CD4-positive, alpha-beta T cell treated with Interleukin-6 for 4 hours (primary cell): ENCODE results near the gene CAMK2D.
A peak's percentile ranks its signal among the peaks of the same experiment; 100 is the strongest.
"Not testable (repeated sequence)": the region's sequence is repeated elsewhere in the genome, so short reads cannot be mapped to it uniquely, and the experiment has no call there.

ENCODE experiments used
- DNase-seq: peaks from one replicate; pipeline ENCODE4 v3.0.0-alpha.2; 2020; ENCODE audit warnings: mixed read lengths

CAMK2D gene

DNA sequence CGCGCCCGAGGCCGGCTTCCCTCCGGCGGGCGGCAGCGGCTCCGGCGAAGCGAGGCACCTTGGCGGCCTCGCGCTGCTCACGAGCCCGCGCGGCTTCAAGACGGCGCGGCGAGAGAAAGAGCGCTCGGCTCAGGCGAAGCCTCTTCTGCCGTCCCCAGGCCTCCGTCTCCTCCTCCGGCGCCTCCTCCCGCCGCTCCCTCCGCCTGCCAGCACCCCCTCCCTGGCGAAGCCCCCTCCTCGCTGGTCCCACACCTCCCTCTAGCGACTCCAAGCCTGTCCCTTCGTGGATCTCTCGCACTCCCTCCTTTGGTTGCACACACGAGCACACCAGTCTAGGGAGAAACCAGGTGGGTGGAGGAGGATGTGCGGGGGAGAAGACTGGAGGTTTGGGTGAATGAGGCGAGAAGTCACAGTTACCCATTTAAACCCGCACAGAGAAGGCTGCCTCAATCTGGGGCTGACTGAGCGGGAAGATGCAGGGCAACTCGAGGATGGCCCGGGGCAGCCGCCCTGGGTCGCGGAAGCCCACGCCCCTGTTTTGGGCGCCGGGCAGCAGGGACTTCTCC is at the start of gene CAMK2D:
TSS of gene CAMK2D (minus strand) at position 119 of the 566 bp plus-strand sequence. CDS start 670 bp downstream, outside the sequence.
- DNase-seq, result peak; percentile 83

- DNase-seq, result no peak
These were observed 49.4 kb upstream of the CAMK2D start for GRCh38 chr4:113810906-113811305.

GRCh38 chr4:113809311-113809710 is 47.8 kb upstream of the CAMK2D start:
- no peak for DNase-seq

- DNase-seq, result no peak
These were observed 45.3 kb upstream of the CAMK2D start for GRCh38 chr4:113806850-113807249.

GRCh38 chr4:113801882-113802281 is 40.3 kb upstream of the CAMK2D start:
- DNase-seq, result no peak

DNA sequence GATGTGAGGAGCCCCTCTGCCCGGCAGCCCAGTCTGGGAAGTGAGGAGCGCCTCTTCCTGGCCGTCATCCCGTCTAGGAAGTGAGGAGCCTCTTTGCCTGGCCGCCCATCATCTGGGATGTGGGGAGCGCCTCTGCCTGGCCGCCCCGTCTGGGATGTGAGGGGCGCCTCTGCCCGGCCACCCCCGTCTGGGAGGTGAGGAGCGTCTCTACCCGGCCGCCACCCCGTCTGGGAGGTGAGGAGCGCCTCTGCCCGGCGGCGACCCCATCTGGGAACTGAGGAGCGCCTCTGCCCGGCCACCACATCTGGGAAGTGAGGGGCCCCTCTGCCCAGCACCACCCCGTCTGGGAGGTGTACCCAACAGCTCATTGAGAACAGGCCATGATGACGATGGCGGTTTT is 34.8 kb upstream of the CAMK2D start:
- not testable (repeated sequence) for DNase-seq

GRCh38 chr4:113790478-113790877 is 28.9 kb upstream of the CAMK2D start:
- no peak for DNase-seq

GRCh38 chr4:113788888-113789287 is 27.4 kb upstream of the CAMK2D start:
- no peak for DNase-seq

DNA sequence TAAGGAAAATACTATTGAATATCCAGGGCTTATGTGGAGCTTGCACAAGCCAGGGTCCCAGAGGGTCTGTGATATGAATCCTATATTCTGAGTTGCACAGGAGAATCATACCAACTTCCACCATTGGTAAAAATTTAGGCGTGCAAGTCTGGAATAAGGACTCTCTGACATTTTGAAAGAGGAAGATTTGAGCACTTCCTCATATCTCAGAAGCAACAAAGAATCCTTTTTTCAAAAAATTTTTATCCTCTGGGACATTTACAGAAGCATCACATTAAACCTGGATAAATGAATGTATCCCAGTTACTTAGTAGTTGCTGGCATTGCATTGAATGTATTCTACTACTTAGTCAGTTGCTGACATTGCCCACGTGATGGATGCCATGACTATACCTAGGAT is 24.2 kb upstream of the CAMK2D start:
- no peak for DNase-seq

- DNase-seq, result no peak
These were observed 23.1 kb upstream of the CAMK2D start for GRCh38 chr4:113784497-113785250.

- DNase-seq, result no peak
These were observed 22.2 kb upstream of the CAMK2D start for GRCh38 chr4:113783701-113784100.

- no peak for DNase-seq
These were observed 21.8 kb upstream of the CAMK2D start for GRCh38 chr4:113783289-113783688.

- no peak for DNase-seq
These were observed 20.0 kb upstream of the CAMK2D start for GRCh38 chr4:113781439-113782040.

- no peak for DNase-seq
These were observed 15.1 kb upstream of the CAMK2D start for GRCh38 chr4:113776679-113777078.

GRCh38 chr4:113776016-113776415 is 14.5 kb upstream of the CAMK2D start:
- DNase-seq, result no peak

DNA sequence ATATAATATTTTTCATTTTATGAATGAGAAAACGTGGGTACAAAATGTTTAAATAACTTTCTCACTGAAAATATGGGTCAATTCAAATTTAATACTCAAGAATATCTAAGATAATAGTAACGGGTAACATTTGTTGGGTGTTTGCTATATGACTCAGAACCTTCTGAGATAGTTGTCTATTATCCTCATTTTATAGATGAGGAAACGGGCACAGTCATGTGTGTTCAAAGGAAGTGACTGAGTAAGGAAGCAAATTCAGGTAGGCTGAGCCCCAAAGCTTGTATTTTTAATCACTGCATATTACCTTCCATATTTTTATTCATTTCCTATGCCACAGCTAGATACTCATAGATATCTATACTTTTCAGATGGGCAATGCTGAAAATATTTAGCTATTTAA is 12.2 kb upstream of the CAMK2D start:
- DNase-seq, result no peak

DNA sequence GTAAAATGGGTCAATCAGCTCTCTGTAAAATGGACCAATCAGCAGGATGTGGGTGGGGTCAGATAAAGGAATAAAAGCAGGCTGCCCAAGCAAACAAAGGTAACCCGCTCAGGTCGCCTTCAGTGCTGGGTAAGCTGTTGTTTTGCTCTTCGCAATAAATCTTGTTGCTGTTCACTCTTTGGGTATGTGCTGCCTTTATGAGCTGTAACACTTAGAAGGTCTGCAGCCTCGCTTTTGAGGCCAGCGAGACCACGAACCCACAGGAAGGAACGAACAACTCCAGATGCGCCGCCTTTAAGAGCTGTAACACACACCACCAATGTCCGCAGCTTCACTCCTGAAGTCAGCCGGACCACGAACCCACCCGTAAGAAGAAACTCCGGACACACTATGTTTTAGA is 11.5 kb upstream of the CAMK2D start:
- peak; percentile 32 for DNase-seq

DNA sequence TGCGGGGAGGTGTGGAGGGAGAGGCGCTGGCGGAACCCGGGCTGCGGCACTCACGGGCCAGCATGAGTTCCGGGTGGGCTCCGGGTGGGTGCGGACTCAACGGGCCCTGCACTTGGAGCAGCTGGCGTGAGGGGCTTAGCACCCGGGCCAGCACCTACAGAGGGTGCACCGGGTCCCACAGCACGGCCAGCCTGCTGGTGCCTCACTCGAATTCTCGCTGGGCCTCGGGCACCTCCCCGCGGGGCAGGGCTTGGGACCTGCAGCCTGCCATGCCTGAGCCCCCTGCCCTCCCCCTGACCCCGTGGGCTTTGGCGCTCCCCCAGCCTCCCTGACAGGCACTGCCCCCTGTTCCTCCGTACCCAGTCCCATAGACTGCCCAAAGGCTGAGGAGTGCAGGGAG is 10.8 kb upstream of the CAMK2D start:
- no peak for DNase-seq

- no peak for DNase-seq
These were observed 8.2 kb upstream of the CAMK2D start for GRCh38 chr4:113769744-113770143.

DNA sequence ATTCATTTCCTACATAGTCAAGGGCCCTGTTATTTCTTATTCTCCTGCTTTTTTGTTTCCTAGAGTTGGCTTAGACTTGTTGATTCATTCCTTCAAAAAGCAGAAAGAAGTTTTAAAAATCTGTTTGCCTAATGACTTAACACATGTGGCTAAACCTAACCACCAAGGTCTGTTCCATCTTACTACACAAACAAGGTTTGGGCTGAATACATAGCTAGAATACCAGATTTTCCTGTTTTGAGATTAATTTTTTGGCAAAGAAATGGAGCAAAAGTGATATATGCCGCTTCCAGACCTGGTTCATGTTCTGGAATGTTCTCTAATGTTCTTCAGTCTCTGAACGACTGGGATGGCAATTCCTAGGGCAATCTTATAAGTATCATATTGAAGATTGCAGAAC is 7.4 kb upstream of the CAMK2D start:
- no peak for DNase-seq

GRCh38 chr4:113766882-113767281 is 5.3 kb upstream of the CAMK2D start:
- no peak for DNase-seq

GRCh38 chr4:113764720-113765264 is 3.3 kb upstream of the CAMK2D start:
- DNase-seq, result no peak

GRCh38 chr4:113763923-113764322 is 2.4 kb upstream of the CAMK2D start:
- DNase-seq, result not testable (repeated sequence)

DNA sequence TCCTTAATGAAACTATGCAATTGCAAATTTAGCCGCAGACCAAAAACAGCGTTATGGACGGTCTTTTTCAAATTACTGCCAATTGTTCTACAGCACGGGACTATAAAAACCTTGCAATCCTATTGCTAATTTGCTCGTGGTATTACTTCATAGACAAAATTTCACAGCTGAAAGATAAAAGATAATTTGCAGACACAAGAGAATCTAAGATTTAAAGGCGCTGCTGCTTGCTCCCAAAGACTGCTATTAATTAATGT is 1.4 kb upstream of the CAMK2D start:
- no peak for DNase-seq
